Skeletal muscle cell (primary cell): ENCODE results near the gene LHFPL2.

Experiments
- DNase-seq: peaks from one replicate; pipeline ENCODE4 v3.0.0-alpha.2; 2010; ENCODE audit warnings: low read depth
- H3K4me3 ChIP-seq: 2 replicates; pipeline ENCODE4 v1.5.1; 2011; ENCODE audit warnings: low read depth, mild to moderate bottlenecking, control low read depth, low read length, moderate library complexity

The LHFPL2 gene

DNA sequence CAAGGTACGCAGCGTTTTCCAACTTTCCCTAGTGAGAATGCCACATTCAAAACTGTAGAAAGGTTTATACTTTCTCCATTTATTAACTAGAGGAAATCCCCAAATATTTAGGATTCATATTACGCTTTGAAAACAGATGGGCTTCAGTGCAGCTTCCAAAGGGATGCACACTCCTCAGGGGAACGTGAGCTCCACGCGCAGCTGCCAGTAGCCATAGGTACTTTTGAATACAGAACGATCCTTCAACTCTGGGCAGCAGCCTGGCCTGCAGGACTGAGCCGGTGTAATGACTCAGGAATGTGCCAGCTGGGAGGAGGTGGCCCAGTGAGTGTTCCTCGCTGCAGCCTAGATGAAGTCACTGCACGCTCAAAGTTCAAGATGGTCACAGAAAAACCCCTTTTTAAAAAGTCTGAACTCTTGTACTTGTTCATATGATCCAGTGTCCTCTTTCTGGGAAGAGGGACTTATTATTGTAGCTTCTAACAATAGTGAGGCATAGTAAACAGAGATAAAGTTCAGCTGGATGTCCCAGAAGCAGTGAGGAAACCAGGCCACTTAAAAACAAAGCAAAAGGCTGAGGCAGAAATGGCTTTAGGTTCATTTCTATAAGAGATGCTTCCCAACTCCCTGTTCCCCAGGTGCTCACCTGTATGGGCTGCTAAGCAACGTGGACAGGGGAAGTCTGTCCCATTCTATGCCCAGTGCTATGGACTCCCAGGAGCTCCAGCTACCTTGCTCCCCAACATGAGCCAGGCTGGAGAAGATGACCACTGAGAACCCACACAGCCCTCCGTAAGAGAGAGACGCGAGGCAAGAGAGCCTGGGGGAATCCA lies 130.0 kb downstream of the LHFPL2 start:
- peak; percentile 87 for DNase-seq

DNA sequence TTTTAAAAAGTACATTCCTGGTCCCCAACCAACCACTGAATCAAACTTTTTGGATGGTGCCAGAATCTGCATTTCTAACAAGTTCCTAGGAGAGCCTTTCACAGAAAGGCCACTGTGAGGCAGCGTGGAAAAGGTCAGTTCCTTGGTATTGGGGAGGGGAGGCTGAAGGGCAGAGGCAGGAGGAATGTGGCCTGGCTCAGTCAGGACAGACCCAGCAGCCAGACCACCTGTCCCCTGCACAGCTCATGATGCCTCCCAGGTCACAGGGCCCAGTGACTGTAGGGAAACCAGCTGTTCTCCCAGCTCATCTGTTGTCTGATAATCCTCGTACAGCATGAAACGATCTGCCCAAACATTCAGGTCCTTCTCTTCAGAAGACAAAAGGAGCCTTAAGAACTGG lies 132.9 kb downstream of the LHFPL2 start:
- no peak overlapping the region for H3K4me3 ChIP-seq
- DNase-seq = no peak

More for the DNA sequence above, 130.0 kb downstream of the LHFPL2 start:
- no peak overlapping the region for H3K4me3 ChIP-seq

DNA sequence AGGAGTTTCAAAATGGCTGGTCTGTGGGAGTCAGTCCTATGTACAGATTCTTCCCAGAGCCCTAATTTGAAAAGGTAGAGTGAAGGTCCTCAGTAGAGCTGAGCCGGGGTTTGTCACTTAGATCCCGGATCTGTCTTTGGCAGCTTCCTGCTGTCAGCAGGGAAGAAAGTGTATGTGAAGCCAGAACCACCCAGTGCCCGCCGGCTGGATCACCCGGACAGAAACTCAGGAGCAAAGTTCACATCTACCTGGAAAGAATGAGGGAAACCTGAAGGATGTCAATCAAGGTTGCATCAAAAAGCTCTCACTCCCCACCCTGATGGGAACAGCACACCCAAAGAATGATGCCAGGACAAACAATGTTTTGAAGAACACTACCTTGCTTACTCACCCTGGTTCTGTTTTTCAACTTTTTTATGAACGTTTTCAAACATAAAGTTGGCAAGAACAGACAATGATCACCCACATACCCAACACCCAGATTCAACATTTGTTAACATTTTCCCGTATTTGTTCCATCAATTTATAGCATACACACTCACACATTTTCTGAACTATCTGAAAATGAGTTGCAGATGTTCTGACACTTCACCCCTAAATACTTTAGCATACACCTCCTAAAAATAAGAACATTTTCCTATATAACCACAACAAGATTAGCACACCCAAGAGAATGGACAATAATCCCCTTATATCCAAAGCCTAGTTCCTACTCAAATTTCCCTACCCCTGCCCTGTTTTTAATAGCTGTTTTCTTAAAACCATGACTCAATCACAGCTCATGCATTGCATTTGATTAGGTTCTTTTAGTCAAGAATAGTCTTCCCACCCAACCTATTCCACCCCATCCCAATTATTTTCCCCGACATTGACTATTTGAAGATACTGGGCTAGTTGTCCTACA lies 133.9 kb downstream of the LHFPL2 start:
- H3K4me3 ChIP-seq = no peak overlapping the region
- no peak for DNase-seq

DNA sequence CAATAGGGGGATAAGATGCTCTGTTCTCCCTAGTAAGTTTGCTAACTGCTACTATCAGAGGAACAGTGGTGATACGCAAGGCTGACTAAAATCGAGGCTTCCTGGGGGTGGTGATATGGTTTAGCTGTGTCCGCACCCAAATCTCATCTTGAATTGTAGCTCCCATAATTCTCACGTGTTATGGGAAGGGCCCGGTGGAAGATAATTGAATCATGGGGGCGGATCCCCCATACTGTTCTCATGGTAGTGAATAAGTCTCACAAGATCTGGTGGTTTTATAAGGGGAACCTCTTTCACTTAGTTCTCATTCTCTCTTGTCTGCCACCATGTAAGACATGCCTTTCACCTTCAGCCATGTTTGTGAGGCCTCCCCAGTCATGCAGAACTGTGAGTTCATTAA lies 135.1 kb downstream of the LHFPL2 start:
- H3K4me3 ChIP-seq = no peak overlapping the region
- DNase-seq = no peak

DNA sequence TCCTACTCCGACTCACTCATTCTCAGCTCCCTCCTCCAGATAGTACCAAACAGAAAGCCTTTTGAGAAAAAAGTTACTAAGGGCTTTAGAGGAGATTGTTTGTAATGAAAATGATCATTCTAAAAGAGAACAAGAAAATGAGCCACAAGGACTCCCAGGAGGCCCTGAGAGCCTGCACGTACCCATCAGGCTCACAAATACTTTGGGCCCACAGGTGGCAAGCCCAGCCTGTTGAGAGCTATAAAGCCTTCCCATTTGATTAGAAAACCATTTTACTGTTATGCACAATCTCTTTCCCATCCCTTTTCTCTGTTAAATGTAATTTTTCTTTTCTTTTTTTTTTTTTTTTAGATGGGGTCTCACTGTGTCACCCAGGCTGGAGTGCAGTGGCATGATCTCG lies 136.1 kb downstream of the LHFPL2 start:
- no peak overlapping the region for H3K4me3 ChIP-seq
- DNase-seq = no peak

DNA sequence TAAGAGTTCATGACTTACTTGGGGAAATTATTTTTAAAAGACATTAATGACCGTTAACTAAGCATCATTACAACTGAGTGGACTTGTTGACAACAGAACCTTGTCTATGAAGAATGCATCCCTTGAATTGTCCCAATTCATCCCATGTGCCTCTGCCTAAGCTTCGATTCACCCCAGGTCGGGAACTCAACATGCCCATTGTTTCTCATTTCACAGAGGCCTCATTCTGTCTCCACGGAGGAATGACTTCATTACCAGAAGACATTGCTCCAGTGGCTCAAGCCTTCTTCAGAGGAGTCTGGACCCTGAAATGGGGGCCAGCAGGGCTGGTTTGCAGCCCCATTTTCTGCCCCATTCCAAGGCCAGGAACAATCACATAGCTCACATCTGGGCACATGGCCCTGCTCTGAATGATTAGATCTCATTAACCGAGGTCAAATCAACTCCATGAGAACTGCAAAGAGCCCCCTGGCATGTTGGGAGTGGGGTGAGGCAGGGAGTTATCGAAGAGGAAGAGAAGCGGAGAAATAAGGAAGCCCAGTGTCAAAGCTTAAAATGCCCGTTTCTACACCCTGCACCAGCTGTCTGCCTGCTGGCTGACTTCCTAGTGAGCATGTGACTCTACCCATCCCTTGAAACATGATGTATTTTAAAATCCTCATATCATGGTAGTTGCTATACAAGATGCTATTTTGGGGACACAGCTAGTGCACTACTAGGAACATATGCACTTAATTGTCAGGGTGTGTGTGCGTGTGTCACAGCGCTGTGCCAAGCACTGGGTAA lies 137.3 kb downstream of the LHFPL2 start:
- no peak overlapping the region for H3K4me3 ChIP-seq
- no peak for DNase-seq

DNA sequence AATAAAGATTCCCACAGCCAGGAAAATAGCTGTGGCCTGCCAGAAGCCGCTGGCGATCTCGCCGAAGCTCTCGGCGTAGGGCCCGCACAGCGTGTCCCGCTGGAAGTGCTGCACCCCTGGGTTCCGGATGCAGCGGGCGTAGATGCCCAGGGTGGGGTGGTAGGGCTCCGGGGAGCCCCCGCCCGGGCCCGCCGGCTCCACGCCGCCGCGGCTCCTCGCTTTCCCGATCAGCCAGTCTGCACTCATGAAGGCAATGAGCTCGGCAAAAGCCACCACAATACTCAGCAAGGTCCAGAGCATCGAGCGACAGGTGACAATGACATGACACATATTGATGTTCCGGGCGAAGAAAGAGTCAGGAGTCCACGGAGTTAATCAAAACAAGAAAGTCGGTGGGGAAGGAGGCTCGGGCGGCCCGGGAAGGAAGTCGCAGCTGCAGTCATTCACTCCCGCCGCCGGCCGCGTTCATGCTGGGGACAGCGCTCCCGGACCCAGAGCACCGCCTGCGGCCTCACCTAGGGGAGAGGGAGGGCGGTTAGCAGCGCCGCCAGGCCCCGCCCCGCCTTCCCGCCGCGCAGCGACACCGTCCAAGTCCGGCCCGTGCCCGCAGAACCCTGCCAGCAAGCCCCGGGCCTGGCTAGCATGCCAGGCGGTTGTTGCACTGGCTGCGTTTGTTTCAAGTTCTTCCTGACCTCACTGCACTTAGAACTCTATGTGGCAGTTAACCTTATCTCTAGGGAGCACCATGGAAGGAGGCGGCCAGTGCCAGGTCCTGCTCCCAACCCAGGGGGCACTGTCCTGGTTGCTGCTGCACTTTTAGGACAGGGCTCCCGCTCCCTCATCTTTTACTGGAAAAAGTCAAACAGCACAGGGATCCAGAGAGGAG lies 138.4 kb downstream of the LHFPL2 start:
- DNase-seq = no peak
- peak overlapping the region; percentile 32 for H3K4me3 ChIP-seq

DNA sequence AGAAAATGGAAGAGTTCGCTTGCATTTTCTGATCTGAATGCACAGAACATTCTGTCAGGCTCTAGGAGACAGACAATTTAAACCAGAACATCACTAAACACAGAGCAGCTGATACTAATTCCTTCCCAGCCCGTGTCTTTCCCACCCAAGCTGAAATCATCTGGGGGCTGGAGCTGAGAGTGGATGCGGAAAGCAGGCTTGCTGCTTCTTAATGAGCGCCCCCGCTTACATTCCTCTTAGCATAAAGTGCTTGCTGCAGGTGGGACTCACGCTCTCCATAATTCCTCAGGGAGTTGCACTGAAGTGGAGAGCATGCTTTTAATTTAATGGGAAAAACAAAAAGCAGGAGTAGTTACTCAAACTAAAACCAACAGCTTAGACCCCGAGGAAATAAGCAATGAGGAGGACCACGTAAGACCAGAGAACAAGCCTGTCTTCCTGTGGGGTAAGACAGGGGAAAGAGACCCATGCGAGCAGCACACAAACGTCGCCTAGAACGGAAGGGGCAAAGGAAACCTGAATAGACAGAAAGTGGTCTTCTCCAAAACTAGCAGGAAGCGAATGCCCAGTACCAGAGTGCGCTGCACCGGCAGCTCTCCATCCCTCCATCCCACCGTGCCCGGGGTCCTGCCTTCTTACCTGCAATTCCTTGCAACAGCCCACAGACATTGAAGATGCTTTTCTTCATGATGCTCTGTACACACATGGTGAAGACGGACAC lies 139.3 kb downstream of the LHFPL2 start:
- peak overlapping the region; percentile 32 for H3K4me3 ChIP-seq
- no peak for DNase-seq

DNA sequence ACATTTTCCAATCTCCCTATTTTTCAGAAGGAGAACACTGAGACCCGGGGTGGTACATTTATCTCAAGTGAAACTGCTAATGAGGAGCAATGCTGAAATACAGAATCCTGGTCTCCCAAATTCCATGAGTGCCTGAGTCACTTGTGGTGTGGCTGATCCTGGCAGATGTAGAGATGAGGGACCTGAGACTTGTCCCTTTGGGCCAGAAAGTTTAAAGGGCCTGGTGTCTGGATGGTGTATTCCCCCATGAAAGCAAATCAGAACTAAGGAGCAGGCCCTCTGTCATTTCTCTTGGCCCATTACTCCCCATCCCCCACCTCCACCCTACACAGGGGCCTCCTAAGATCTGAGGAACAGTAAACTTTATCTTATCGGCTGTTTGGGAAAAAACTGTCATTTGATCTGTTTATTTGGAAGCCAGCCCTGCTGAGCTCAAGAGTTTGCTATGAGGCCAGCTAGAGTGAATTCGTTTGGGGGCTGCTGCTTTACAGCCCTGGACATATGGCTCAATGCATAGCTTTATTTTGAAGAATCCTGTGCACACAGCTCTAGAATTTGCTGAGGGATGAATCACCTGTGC lies 140.3 kb downstream of the LHFPL2 start:
- H3K4me3 ChIP-seq = no peak overlapping the region
- DNase-seq = no peak

DNA sequence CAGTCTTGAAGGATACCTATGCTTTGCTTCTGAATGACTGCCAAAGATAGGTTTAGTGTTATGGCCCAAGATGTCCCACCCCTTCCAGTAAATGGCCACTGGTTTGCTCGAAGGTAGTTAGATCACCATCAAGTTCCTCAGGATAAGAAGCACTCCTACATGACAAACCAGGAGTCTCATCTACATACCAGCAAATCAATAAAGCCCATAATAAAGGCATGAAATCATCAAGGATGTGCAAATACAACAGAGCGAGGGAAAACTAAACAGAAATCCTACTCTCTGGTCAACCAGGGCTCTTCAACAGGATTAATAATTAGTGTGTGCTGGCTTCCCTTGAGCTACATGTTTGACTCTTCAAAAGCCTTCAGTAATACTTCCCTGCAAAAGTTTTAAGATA lies 141.0 kb downstream of the LHFPL2 start:
- no peak overlapping the region for H3K4me3 ChIP-seq
- no peak for DNase-seq

DNA sequence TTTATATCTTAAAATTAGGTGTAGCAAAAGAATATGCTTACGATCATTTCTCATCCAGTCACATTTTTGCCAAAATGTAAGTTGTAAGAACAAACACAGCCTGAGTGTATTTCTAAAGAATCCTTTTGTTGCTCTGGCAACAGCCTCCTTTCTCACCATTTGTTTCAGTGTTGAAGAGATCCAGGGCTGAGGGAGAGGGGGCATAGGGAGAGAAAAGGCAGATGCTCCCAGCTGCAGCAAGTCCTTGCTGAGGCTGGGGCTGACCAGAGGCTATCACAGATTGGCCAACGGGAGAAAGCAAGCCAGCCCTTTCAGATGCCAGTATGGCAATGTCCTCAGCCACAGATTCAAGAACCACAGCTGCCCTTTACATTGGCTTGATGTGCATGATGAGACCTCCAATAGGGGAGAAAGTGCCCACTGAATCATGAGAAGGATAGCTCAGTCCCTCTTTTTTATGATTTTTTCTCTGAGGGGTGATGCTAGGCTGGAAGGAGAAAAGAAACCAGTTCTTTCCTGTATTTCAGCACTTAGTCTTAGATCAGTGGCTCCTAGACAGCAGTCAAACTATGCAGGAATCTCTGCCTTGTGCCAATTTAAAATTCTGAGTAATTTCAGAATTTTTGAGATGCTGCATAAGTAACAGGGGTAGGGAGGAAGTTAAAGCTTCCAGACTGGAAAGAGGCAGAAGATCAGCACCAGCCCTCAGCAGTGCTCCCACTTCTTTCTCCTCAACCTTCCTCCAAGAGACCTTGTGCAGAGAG lies 142.1 kb downstream of the LHFPL2 start:
- DNase-seq = no peak
- H3K4me3 ChIP-seq = no peak overlapping the region

DNA sequence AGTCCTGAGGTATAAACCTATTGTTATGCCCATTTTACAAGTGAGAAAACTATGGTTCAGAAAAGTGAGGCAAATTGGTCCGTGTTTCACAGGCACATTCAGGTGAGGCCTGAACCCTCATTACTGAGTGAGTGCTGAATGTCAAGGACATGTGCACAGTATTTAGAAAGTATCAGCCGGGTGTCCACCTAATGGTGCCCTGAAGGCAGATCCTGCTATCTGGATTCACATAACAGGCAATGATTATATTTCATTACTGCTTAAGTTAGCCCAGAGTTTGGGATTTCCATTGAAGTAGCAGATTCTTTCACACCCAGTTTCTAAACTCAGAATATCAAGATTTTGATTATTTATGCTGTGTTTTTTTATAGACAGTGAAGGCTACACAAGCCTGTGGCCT lies 142.7 kb downstream of the LHFPL2 start:
- no peak for DNase-seq
- H3K4me3 ChIP-seq = no peak overlapping the region

DNA sequence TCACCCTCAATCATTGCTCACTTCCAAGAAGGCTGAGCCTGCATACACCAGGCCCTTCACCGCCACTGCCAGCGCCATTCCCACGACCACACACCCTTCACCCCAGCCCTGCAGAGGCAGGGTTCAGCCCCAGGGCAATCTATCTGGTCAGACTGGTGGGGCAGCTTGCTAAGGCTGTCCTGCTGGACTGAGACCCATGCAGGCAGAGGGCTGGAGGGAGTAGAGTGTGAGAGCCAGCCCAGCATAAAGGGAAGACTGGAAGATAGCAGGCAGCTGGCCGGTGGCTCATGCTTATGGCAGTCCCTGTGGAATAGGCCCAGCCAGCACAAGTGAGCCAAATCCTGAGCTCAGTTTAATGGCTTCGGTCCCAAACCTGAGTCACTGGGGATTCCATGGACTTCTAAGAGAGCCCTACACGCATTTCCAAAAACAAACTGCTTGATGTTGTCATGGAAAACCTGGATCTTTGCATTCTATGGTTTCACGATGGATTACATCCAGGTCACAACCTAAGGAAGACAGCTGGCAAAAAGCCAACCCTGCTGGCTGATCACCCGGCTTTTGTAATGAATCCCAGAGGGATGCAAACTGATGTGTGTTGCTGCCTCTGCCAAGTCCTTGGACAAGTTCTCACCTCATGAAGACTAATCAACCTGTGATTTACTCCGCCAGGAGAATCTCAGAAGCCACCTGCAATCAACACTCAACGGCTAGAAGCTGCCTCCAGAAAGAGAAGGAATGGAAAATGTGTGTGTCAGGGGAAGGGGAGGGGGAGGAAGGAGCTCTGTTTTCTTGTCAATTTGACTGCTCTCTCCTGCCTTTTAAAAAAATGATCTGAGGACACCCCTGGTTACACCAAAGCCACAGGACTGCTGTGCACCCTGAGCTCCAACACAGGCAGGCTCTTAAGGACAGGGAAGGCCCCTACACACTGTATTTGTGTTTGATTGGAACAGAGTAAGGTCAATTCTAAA lies 143.6 kb downstream of the LHFPL2 start:
- peak; percentile 95 for DNase-seq
- no peak overlapping the region for H3K4me3 ChIP-seq

DNA sequence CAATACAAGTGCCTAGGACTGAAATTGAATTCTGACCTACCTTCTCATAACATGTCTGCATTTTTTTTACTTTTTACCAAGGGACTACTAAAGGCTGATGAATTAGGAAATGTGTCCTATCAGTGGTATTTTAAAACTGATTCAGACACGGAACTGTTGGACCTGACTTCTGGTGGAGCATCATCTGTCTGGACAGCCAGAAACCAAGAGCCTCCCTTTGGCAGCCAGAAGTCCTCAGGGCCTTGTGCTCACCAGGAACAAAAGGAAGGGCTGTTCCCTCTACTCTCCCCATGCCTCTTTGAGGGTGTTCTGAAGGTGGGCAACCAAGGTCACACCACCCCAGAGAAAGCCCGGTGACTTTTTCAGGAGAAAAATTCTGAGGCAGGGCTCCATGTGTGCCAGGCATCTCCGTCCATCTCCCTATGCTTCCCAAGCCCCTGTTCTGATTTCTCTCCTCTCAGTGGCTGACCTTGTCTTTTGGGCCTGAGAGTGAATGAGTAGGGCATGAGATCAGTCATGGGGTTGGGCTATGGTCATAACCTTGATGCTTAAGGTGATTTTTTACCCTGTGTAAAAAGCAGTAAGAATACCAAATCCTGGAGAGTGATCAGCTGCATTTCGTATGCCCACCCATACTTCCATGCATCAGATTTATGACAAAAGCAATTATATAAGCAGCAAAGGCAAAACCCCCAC lies 144.5 kb downstream of the LHFPL2 start:
- DNase-seq = no peak
- H3K4me3 ChIP-seq = no peak overlapping the region
